Measurements from ENCODE around the gene GORAB.

GORAB gene

DNA sequence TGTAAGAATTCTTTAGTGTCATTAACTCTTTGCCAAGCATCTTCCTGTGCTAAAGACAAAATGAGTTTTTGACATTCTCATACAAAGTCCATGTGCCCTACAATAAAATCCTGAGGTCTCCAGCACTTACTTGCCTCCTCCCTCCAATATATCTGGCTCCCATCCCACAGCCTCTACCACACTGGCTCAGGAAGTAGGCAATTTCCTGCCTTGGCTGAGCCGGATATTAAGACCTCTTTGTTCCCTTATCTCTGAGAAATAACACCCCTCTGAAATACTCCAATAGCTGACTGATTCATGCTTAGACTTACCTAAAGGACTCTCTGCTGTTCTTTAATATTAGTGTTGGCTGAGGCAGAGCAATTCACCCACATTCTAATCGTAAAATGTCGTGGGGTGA lies 37.6 kb upstream of the GORAB start:
- H2BK5ac ChIP-seq (ENCODE audit: low read depth, low read length, poor library complexity, severe bottlenecking): no peak overlapping the region
- H3K18ac ChIP-seq (ENCODE audit: low read depth in 1 of 2, low read length in 2 of 2): no peak overlapping the region
- DNase-seq: peak; percentile 16
- no peaks in the 10 kb centered on the region for H3K27me3 ChIP-seq (ENCODE audit: control insufficient read depth in 1 of 2, insufficient read depth in 1 of 2, low read length in 2 of 2)
- no peak overlapping the region for H2BK120ac ChIP-seq (ENCODE audit: low read depth, low read length)
- H2AK5ac ChIP-seq (ENCODE audit: low read length, severe bottlenecking): no peak overlapping the region
- no peak overlapping the region for H3K4ac ChIP-seq (ENCODE audit: low read depth in 1 of 2, low read length in 2 of 2)
- H3K36me3 ChIP-seq (ENCODE audit: control insufficient read depth in 1 of 2, insufficient read depth in 2 of 2, low read depth in 1 of 2, low read length in 2 of 2): peaks cover 0 to 4% of the 10 kb centered on the region in 2 experiments
- H3K27ac ChIP-seq (ENCODE audit: low read length, poor library complexity, severe bottlenecking): no peak overlapping the region
- 0% methylated on average over 1 of the region's 3 CpGs for whole genome bisulfite sequencing
- H2BK12ac ChIP-seq (ENCODE audit: low read length in 2 of 2): no peak overlapping the region
- no peak overlapping the region for H3K23ac ChIP-seq (ENCODE audit: low read length in 2 of 2)
- H3K9me3 ChIP-seq (ENCODE audit: control insufficient read depth, low read length): no peaks in the 10 kb centered on the region
- H4K8ac ChIP-seq (ENCODE audit: low read length): no peak overlapping the region
- no peak overlapping the region for H3K9ac ChIP-seq (ENCODE audit: low read length)
- no peak overlapping the region for H2AFZ ChIP-seq (ENCODE audit: low read depth, low read length)
- no peaks in the 10 kb centered on the region for H3K4me1 ChIP-seq (ENCODE audit: control insufficient read depth, insufficient read depth, low read depth, low read length)
- H3K4me2 ChIP-seq (ENCODE audit: low read length, poor library complexity, severe bottlenecking): no peak overlapping the region
- no peak overlapping the region for H4K91ac ChIP-seq (ENCODE audit: low read length)
- H3K14ac ChIP-seq (ENCODE audit: low read length in 2 of 2): no peak overlapping the region
- H3K79me1 ChIP-seq (replicated peaks; ENCODE audit: low read length, poor library complexity, severe bottlenecking): no peaks in the 10 kb centered on the region
- H2BK15ac ChIP-seq (ENCODE audit: low read depth, poor library complexity, severe bottlenecking): no peak overlapping the region
- H3K4me3 ChIP-seq (ENCODE audit: insufficient read depth in 1 of 2, low read depth in 1 of 2, low read length in 2 of 2): no peak overlapping the region

DNA sequence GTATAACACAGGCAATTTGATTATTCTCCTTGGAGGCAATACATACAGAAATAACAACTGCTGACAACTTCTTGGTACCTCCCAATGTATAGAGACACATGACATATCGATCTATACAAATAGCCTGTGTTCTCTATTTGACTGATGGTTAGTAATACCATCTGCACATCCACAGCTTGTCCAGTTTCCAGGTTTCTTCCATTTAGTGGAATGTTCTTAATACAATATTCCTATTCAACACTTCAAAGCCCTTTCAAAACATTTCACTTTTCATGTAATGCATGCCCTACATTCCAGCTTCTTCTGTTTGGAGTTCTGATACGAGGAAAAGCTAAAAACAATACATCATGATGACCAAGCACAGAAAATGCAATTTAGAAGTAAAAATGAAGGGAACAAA lies 37.0 kb upstream of the GORAB start:
- Histone ChIP-seq H3K27me3 (ENCODE audit: control insufficient read depth in 1 of 2, insufficient read depth in 1 of 2, low read length in 2 of 2) (no peaks in the 10 kb centered on the region), H2AK5ac (ENCODE audit: low read length, severe bottlenecking) (no peak overlapping the region), H2AFZ (ENCODE audit: low read depth, low read length) (no peak overlapping the region), H3K36me3 (ENCODE audit: control insufficient read depth in 1 of 2, insufficient read depth in 2 of 2, low read depth in 1 of 2, low read length in 2 of 2) (peaks cover 0 to 4% of the 10 kb centered on the region in 2 experiments), H3K4ac (ENCODE audit: low read depth in 1 of 2, low read length in 2 of 2) (no peak overlapping the region), H3K23ac (ENCODE audit: low read length in 2 of 2) (no peak overlapping the region), H3K18ac (ENCODE audit: low read depth in 1 of 2, low read length in 2 of 2) (no peak overlapping the region), H3K4me1 (ENCODE audit: control insufficient read depth, insufficient read depth, low read depth, low read length) (no peaks in the 10 kb centered on the region), H3K79me1 (replicated peaks; ENCODE audit: low read length, poor library complexity, severe bottlenecking) (no peaks in the 10 kb centered on the region), H2BK5ac (ENCODE audit: low read depth, low read length, poor library complexity, severe bottlenecking) (no peak overlapping the region), H2BK12ac (ENCODE audit: low read length in 2 of 2) (no peak overlapping the region), H3K14ac (ENCODE audit: low read length in 2 of 2) (no peak overlapping the region), H4K8ac (ENCODE audit: low read length) (no peak overlapping the region), H3K27ac (ENCODE audit: low read length, poor library complexity, severe bottlenecking) (no peak overlapping the region), H2BK120ac (ENCODE audit: low read depth, low read length) (no peak overlapping the region), H3K9me3 (ENCODE audit: control insufficient read depth, low read length) (no peaks in the 10 kb centered on the region), H3K9ac (ENCODE audit: low read length) (no peak overlapping the region), H3K4me3 (ENCODE audit: insufficient read depth in 1 of 2, low read depth in 1 of 2, low read length in 2 of 2) (no peak overlapping the region), H3K4me2 (ENCODE audit: low read length, poor library complexity, severe bottlenecking) (no peak overlapping the region), H2BK15ac (ENCODE audit: low read depth, poor library complexity, severe bottlenecking) (no peak overlapping the region), H4K91ac (ENCODE audit: low read length) (no peak overlapping the region)
- 80% methylated on average over 2 of the region's 2 CpGs for WGBS
- no peak for DNase-seq

GRCh38 chr1:170498876-170499275 lies 33.1 kb upstream of the GORAB start:
- no peak overlapping the region for H2BK120ac ChIP-seq (ENCODE audit: low read depth, low read length)
- no peak overlapping the region for H2AFZ ChIP-seq (ENCODE audit: low read depth, low read length)
- H3K23ac ChIP-seq (ENCODE audit: low read length in 2 of 2): no peak overlapping the region
- H3K27me3 ChIP-seq (ENCODE audit: control insufficient read depth in 1 of 2, insufficient read depth in 1 of 2, low read length in 2 of 2): no peaks in the 10 kb centered on the region
- H3K4me2 ChIP-seq (ENCODE audit: low read length, poor library complexity, severe bottlenecking): no peak overlapping the region
- no peak overlapping the region for H3K27ac ChIP-seq (ENCODE audit: low read length, poor library complexity, severe bottlenecking)
- no peak overlapping the region for H4K8ac ChIP-seq (ENCODE audit: low read length)
- peaks cover 0 to 4% of the 10 kb centered on the region in 2 experiments for H3K36me3 ChIP-seq (ENCODE audit: control insufficient read depth in 1 of 2, insufficient read depth in 2 of 2, low read depth in 1 of 2, low read length in 2 of 2)
- DNase-seq: no peak
- no peak overlapping the region for H3K14ac ChIP-seq (ENCODE audit: low read length in 2 of 2)
- no peak overlapping the region for H2BK5ac ChIP-seq (ENCODE audit: low read depth, low read length, poor library complexity, severe bottlenecking)
- H2BK12ac ChIP-seq (ENCODE audit: low read length in 2 of 2): no peak overlapping the region
- no CpG with 5 or more reads among the region's 1 CpG for WGBS
- H3K9ac ChIP-seq (ENCODE audit: low read length): no peak overlapping the region
- no peak overlapping the region for H3K4me3 ChIP-seq (ENCODE audit: insufficient read depth in 1 of 2, low read depth in 1 of 2, low read length in 2 of 2)
- no peaks in the 10 kb centered on the region for H3K4me1 ChIP-seq (ENCODE audit: control insufficient read depth, insufficient read depth, low read depth, low read length)
- H3K9me3 ChIP-seq (ENCODE audit: control insufficient read depth, low read length): no peaks in the 10 kb centered on the region
- no peak overlapping the region for H3K18ac ChIP-seq (ENCODE audit: low read depth in 1 of 2, low read length in 2 of 2)
- H3K79me1 ChIP-seq (replicated peaks; ENCODE audit: low read length, poor library complexity, severe bottlenecking): no peaks in the 10 kb centered on the region
- no peak overlapping the region for H4K91ac ChIP-seq (ENCODE audit: low read length)
- H2BK15ac ChIP-seq (ENCODE audit: low read depth, poor library complexity, severe bottlenecking): no peak overlapping the region
- no peak overlapping the region for H2AK5ac ChIP-seq (ENCODE audit: low read length, severe bottlenecking)
- no peak overlapping the region for H3K4ac ChIP-seq (ENCODE audit: low read depth in 1 of 2, low read length in 2 of 2)

DNA sequence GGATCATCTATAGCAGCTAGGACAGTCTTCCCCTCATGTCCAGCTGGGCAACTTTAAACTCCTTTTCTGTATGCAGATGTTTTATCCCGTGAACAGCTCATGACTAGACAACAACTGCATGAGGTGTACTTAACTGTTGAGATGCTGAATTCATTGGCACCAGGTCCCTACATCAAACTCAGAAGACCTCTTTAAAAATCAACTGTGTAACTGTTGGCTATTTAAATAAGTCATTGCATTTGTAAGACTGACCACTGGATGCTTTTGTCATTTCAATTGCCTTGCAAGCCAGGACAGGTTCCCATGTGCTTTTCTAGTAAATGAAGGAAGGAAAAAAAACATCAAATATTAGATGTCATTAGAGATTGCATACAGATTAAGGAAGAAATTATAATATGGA lies 28.3 kb upstream of the GORAB start:
- Histone ChIP-seq H3K18ac (ENCODE audit: low read depth in 1 of 2, low read length in 2 of 2) (no peak overlapping the region), H3K14ac (ENCODE audit: low read length in 2 of 2) (no peak overlapping the region), H3K23ac (ENCODE audit: low read length in 2 of 2) (no peak overlapping the region), H2AK5ac (ENCODE audit: low read length, severe bottlenecking) (no peak overlapping the region), H3K4ac (ENCODE audit: low read depth in 1 of 2, low read length in 2 of 2) (no peak overlapping the region), H3K9ac (ENCODE audit: low read length) (no peak overlapping the region), H3K4me3 (ENCODE audit: insufficient read depth in 1 of 2, low read depth in 1 of 2, low read length in 2 of 2) (no peak overlapping the region), H3K4me1 (ENCODE audit: control insufficient read depth, insufficient read depth, low read depth, low read length) (no peaks in the 10 kb centered on the region), H4K91ac (ENCODE audit: low read length) (no peak overlapping the region), H2AFZ (ENCODE audit: low read depth, low read length) (no peak overlapping the region), H4K8ac (ENCODE audit: low read length) (no peak overlapping the region), H3K4me2 (ENCODE audit: low read length, poor library complexity, severe bottlenecking) (no peak overlapping the region), H3K27me3 (ENCODE audit: control insufficient read depth in 1 of 2, insufficient read depth in 1 of 2, low read length in 2 of 2) (no peaks in the 10 kb centered on the region), H2BK15ac (ENCODE audit: low read depth, poor library complexity, severe bottlenecking) (no peak overlapping the region), H3K9me3 (ENCODE audit: control insufficient read depth, low read length) (no peaks in the 10 kb centered on the region), H2BK5ac (ENCODE audit: low read depth, low read length, poor library complexity, severe bottlenecking) (no peak overlapping the region), H2BK120ac (ENCODE audit: low read depth, low read length) (no peak overlapping the region), H3K36me3 (ENCODE audit: control insufficient read depth in 1 of 2, insufficient read depth in 2 of 2, low read depth in 1 of 2, low read length in 2 of 2) (no peaks in the 10 kb centered on the region), H2BK12ac (ENCODE audit: low read length in 2 of 2) (no peak overlapping the region), H3K27ac (ENCODE audit: low read length, poor library complexity, severe bottlenecking) (no peak overlapping the region), H3K79me1 (replicated peaks; ENCODE audit: low read length, poor library complexity, severe bottlenecking) (no peaks in the 10 kb centered on the region)
- WGBS: 27% methylated on average over 1 of the region's 1 CpG
- no peak for DNase-seq
